GM04503 (cell line): ENCODE measurements around the gene LDAF1.
"Not testable (repeated sequence)": the region's sequence is repeated elsewhere in the genome, so short reads cannot be mapped to it uniquely, and the experiment has no call there.

Source experiments
- DNase-seq: peaks from one replicate; pipeline ENCODE4 v3.0.0-alpha.2; 2012; ENCODE audit warnings: low read depth

Gene LDAF1

GRCh38 chr16:21195330-21195729 is 36.9 kb downstream of the LDAF1 start:
- not testable (repeated sequence) for DNase-seq

GRCh38 chr16:21197112-21197511 is 38.6 kb downstream of the LDAF1 start:
- no peak for DNase-seq

- DNase-seq: no peak
Observed at GRCh38 chr16:21197621-21198020, 39.1 kb downstream of the LDAF1 start.

GRCh38 chr16:21199607-21200218 is 41.2 kb downstream of the LDAF1 start:
- no peak for DNase-seq

GRCh38 chr16:21203155-21203797 is 44.8 kb downstream of the LDAF1 start:
- DNase-seq: no peak

- DNase-seq: no peak
Observed at GRCh38 chr16:21205303-21205702, 46.8 kb downstream of the LDAF1 start.

- no peak for DNase-seq
Observed at GRCh38 chr16:21206550-21206949, 48.1 kb downstream of the LDAF1 start.

- no peak for DNase-seq
Observed at GRCh38 chr16:21208446-21209230, 50.2 kb downstream of the LDAF1 start.

GRCh38 chr16:21211486-21211885 is 53.0 kb downstream of the LDAF1 start, which contains the start of gene ZP2:
Gene ZP2 (minus strand): TSS chr16:21211574. CDS start chr16:21211547, 27 bp downstream.
- no peak for DNase-seq

GRCh38 chr16:21214086-21214485 is 55.6 kb downstream of the LDAF1 start:
- DNase-seq: no peak

GRCh38 chr16:21217121-21217520 is 58.6 kb downstream of the LDAF1 start:
- DNase-seq: no peak

GRCh38 chr16:21218153-21218552 is 59.7 kb downstream of the LDAF1 start:
- DNase-seq: no peak

- no peak for DNase-seq
Observed at GRCh38 chr16:21219551-21219950, 61.1 kb downstream of the LDAF1 start.

- DNase-seq: no peak
Observed at GRCh38 chr16:21222495-21223337, 64.2 kb downstream of the LDAF1 start.

- no peak for DNase-seq
Observed at GRCh38 chr16:21223787-21224186, 65.3 kb downstream of the LDAF1 start.

- no peak for DNase-seq
Observed at GRCh38 chr16:21224800-21225199, 66.3 kb downstream of the LDAF1 start.

- DNase-seq: no peak
Observed at GRCh38 chr16:21226749-21227148, 68.3 kb downstream of the LDAF1 start.

- no peak for DNase-seq
Observed at GRCh38 chr16:21227866-21228265, 69.4 kb downstream of the LDAF1 start.

- DNase-seq: no peak
Observed at GRCh38 chr16:21228361-21228872, 69.9 kb downstream of the LDAF1 start.
